H9 (cell line): ENCODE data around the gene ERAP2. TPM values are rescaled to one million over a fixed set of nuclear protein-coding genes. Genes with fewer than 3 reads are reported as not detected.

Experiments used
- DNase-seq: peaks from one replicate; pipeline ENCODE4 v3.0.0-alpha.2; 2017
- H2AFZ ChIP-seq: one replicate; pipeline ENCODE4 v1.6.1; 2013; ENCODE audit warnings: mild to moderate bottlenecking, low read length, control low read depth, moderate library complexity
- H2AK5ac ChIP-seq: 2 replicates; pipeline ENCODE4 v1.6.1; 2013; ENCODE audit warnings: low read length, control low read depth, mixed read lengths; ENCODE audit not compliant: insufficient read length
- H2BK120ac ChIP-seq: one replicate; pipeline ENCODE4 v1.6.1; 2013; ENCODE audit warnings: low read depth, mild to moderate bottlenecking, low read length, control low read depth, inconsistent platforms; ENCODE audit not compliant: poor library complexity, severe bottlenecking
- H2BK12ac ChIP-seq: 2 replicates; pipeline ENCODE4 v1.6.1; 2013; ENCODE audit warnings: low read length, control low read depth, mixed read lengths, low read depth; ENCODE audit not compliant: insufficient read length
- H2BK15ac ChIP-seq: 2 replicates; pipeline ENCODE4 v1.6.1; 2013; ENCODE audit warnings: low read depth, low read length, control low read depth
- H2BK20ac ChIP-seq: one replicate; pipeline ENCODE4 v1.6.1; 2013; ENCODE audit warnings: low read depth, mild to moderate bottlenecking, low read length, control low read depth, inconsistent platforms; ENCODE audit not compliant: poor library complexity, severe bottlenecking
- H2BK5ac ChIP-seq: 2 replicates; pipeline ENCODE4 v1.6.1; 2013; ENCODE audit warnings: low read length, control low read depth, mixed read lengths; ENCODE audit not compliant: insufficient read length
- H3K14ac ChIP-seq: 2 replicates; pipeline ENCODE4 v1.6.1; 2013; ENCODE audit warnings: low read length, control low read depth; ENCODE audit not compliant: insufficient read depth
- H3K18ac ChIP-seq: 2 replicates; pipeline ENCODE4 v1.6.1; 2013; ENCODE audit warnings: low read depth, mild to moderate bottlenecking, mixed read lengths, low read length, control low read depth; ENCODE audit not compliant: insufficient read length
- H3K23ac ChIP-seq: 2 replicates; pipeline ENCODE4 v1.6.1; 2013; ENCODE audit warnings: low read length, control low read depth, mixed read lengths, low read depth; ENCODE audit not compliant: insufficient read length
- H3K23me2 ChIP-seq: 2 replicates; pipeline ENCODE4 v1.6.1; 2013; ENCODE audit warnings: low read depth, mild to moderate bottlenecking, mixed read lengths, low read length, control low read depth; ENCODE audit not compliant: insufficient read length, poor library complexity, severe bottlenecking
- H3K27ac ChIP-seq: 2 replicates; pipeline ENCODE4 v1.5.1; 2013; ENCODE audit warnings: low read length, control low read depth, mixed read lengths, low read depth; ENCODE audit not compliant: insufficient read length
- H3K27me3 ChIP-seq: 2 replicates; pipeline ENCODE4 v1.6.1; 2013; ENCODE audit warnings: low read length, control low read depth, inconsistent platforms; ENCODE audit not compliant: insufficient read depth
- H3K4ac ChIP-seq: 2 replicates; pipeline ENCODE4 v1.6.1; 2013; ENCODE audit warnings: low read depth, mild to moderate bottlenecking, control low read depth, inconsistent platforms, low read length, moderate library complexity
- H3K4me1 ChIP-seq: 2 replicates; pipeline ENCODE4 v1.6.1; 2013; ENCODE audit warnings: low read length, control low read depth, inconsistent platforms; ENCODE audit not compliant: insufficient read depth
- H3K4me2 ChIP-seq: 2 replicates; pipeline ENCODE4 v1.6.1; 2013; ENCODE audit warnings: low read length, control low read depth, mixed read lengths; ENCODE audit not compliant: insufficient read length, insufficient read depth
- H3K56ac ChIP-seq: 2 replicates; pipeline ENCODE4 v1.6.1; 2013; ENCODE audit warnings: low read depth, mild to moderate bottlenecking, mixed read lengths, low read length, control low read depth; ENCODE audit not compliant: insufficient read length
- H3K79me1 ChIP-seq: 2 replicates; pipeline ENCODE4 v1.6.1; 2013; ENCODE audit warnings: low read depth, mild to moderate bottlenecking, moderate library complexity, low read length, control low read depth, inconsistent platforms; ENCODE audit not compliant: insufficient read depth, poor library complexity, severe bottlenecking
- H3K79me2 ChIP-seq: 2 replicates; pipeline ENCODE4 v1.6.1; 2013; ENCODE audit warnings: low read length, control low read depth, inconsistent platforms; ENCODE audit not compliant: insufficient read depth
- H3K9ac ChIP-seq: 2 replicates; pipeline ENCODE4 v1.6.1; 2013; ENCODE audit warnings: low read length, control low read depth, mixed read lengths; ENCODE audit not compliant: insufficient read length; ENCODE audit errors: extremely low read depth
- H3K9me3 ChIP-seq: one replicate; pipeline ENCODE4 v1.6.1; 2013; ENCODE audit warnings: low read depth, low read length, inconsistent platforms; ENCODE audit not compliant: control insufficient read depth
- H3T11ph ChIP-seq: one replicate; pipeline ENCODE4 v1.6.1; 2013; ENCODE audit warnings: mild to moderate bottlenecking, low read length, control low read depth, inconsistent platforms
- H4K20me1 ChIP-seq: one replicate; pipeline ENCODE4 v1.6.1; 2013; ENCODE audit not compliant: control insufficient read depth, insufficient read length, insufficient read depth
- H4K5ac ChIP-seq: 2 replicates; pipeline ENCODE4 v1.6.1; 2013; ENCODE audit warnings: low read depth, mild to moderate bottlenecking, mixed read lengths, low read length, control low read depth; ENCODE audit not compliant: insufficient read length
- H4K8ac ChIP-seq: replicated peaks from 2 replicates; pipeline ENCODE4 v1.6.1; 2013; ENCODE audit warnings: low read length, control low read depth, mixed read lengths, low read depth; ENCODE audit not compliant: insufficient read length
- H4K91ac ChIP-seq: 2 replicates; pipeline ENCODE4 v1.6.1; 2013; ENCODE audit warnings: low read depth, mild to moderate bottlenecking, moderate library complexity, mixed read lengths, low read length, control low read depth; ENCODE audit not compliant: insufficient read length
- H3K27ac Mint-ChIP-seq, 3 experiments: 2 replicates in 2 of 3; 3 replicates in 1 of 3; pipeline ENCODE4 v1.8.0; 2020 to 2021; ENCODE audit warnings: mixed read lengths in 3 of 3, mild to moderate bottlenecking in 1 of 3, moderate library complexity in 1 of 3
- H3K27me3 Mint-ChIP-seq: 2 replicates; pipeline ENCODE4 v1.8.0; 2021; ENCODE audit warnings: low read depth, mild to moderate bottlenecking, moderate library complexity, mixed read lengths
- H3K36me3 Mint-ChIP-seq, 3 experiments: 2 replicates in 2 of 3; 3 replicates in 1 of 3; pipeline ENCODE4 v1.8.0; 2020 to 2021; ENCODE audit warnings: low read depth in 3 of 3, mixed read lengths in 3 of 3; ENCODE audit not compliant: insufficient read depth in 1 of 3
- H3K4me1 Mint-ChIP-seq, 2 experiments: 2 replicates each; pipeline ENCODE4 v1.8.0; 2020; ENCODE audit warnings: mixed read lengths in 2 of 2
- H3K4me3 Mint-ChIP-seq, 2 experiments: 2 replicates in 1 of 2; 3 replicates in 1 of 2; pipeline ENCODE4 v1.8.0; 2020 to 2021; ENCODE audit warnings: mild to moderate bottlenecking in 2 of 2, mixed read lengths in 2 of 2, moderate library complexity in 1 of 2
- H3K9me3 Mint-ChIP-seq, 2 experiments: 2 replicates in 1 of 2; 3 replicates in 1 of 2; pipeline ENCODE4 v1.8.0; 2020; ENCODE audit warnings: mild to moderate bottlenecking in 2 of 2, mixed read lengths in 2 of 2, moderate library complexity in 1 of 2
- WGBS: extraction: QIAGEN DNeasy Blood & Tissue Kit; methylation state at CpG from one replicate; pipeline ENCODE4 v1.1.7; 2013; ENCODE audit warnings: missing lambda C conversion rate, low lambda C conversion rate, mixed read lengths; ENCODE audit not compliant: insufficient read length; ENCODE audit errors: extremely low coverage; 5-methylcytosine and 5-hydroxymethylcytosine counted together
- total RNA-seq: library from RNA; stranded (reverse); gene quantifications from 2 replicates; pipeline ENCODE4 v1.2.1, GENCODE V29; 2021
- TF ChIP-seq, protein P1 (sequence below): fragments of 200-600 bp; sonication (generic); conservative IDR thresholded peaks from 3 replicates; pipeline ENCODE4 v1.8.0; 2021; ENCODE audit warnings: antibody characterized with exemption, mild to moderate bottlenecking

ERAP2 gene
- total RNA-seq, 1 experiment from 2014 or later = 0.09 TPM

DNA sequence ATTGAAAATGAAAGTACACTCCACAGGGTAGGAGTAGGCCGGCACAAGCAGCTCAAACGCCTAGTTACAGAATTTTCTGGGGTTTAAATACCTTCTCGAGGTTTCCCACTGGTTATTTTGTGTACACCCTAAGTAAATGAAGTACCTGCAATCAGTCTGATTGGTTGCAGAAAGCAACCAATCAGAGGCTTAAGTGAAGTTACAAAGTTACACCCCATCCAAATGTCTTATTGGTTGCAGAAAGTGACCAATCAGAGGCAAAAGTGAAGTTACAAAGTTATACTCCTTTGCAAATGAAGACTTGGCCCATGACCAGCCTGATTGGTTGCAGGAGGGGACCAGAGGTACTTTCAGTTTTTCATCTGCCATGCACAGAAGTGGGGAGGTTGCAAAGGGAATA, 33.2 kb upstream of the ERAP2 start:
- no peak overlapping the region for H4K8ac ChIP-seq
- Mint-ChIP-seq H3K27me3 (no peaks in the 10 kb centered on the region; the same call in 1 of the 2 replicates), H3K9me3 (peaks cover under 1 to 2% of the 10 kb centered on the region in 2 experiments; a peak in 3 of 5 replicates), H3K27ac (no peak overlapping the region), H3K4me3 (no peak overlapping the region), H3K4me1 (peaks cover 0 to 7% of the 10 kb centered on the region in 2 experiments; a peak in 2 of 4 replicates), H3K36me3 (peaks cover 0 to under 1% (median 0%) of the 10 kb centered on the region in 3 experiments; a peak in 1 of 7 replicates)
- no peak overlapping the region for H2BK15ac ChIP-seq
- H3T11ph ChIP-seq = no peak overlapping the region
- no peaks in the 10 kb centered on the region for H3K4me1 ChIP-seq
- H2BK20ac ChIP-seq = no peak overlapping the region
- no peak overlapping the region for H2AK5ac ChIP-seq
- H3K14ac ChIP-seq = no peak overlapping the region
- WGBS = no CpG with 5 or more reads among the region's 3 CpGs
- H3K56ac ChIP-seq = no peak overlapping the region
- no peak overlapping the region for H2BK12ac ChIP-seq
- H3K9ac ChIP-seq = no peak overlapping the region
- no peaks in the 10 kb centered on the region for H3K9me3 ChIP-seq
- no peaks in the 10 kb centered on the region for H3K79me1 ChIP-seq
- no peak overlapping the region for H2AFZ ChIP-seq
- no peak overlapping the region for H4K5ac ChIP-seq
- H3K23me2 ChIP-seq = no peaks in the 10 kb centered on the region
- no peak overlapping the region for H2BK120ac ChIP-seq
- no peaks in the 10 kb centered on the region for H3K79me2 ChIP-seq
- H3K4me2 ChIP-seq = no peak overlapping the region
- H4K91ac ChIP-seq = no peak overlapping the region
- H3K27ac ChIP-seq = no peak overlapping the region
- no peak for DNase-seq
- H3K27me3 ChIP-seq = no peaks in the 10 kb centered on the region
- TF ChIP-seq, protein P1, sequence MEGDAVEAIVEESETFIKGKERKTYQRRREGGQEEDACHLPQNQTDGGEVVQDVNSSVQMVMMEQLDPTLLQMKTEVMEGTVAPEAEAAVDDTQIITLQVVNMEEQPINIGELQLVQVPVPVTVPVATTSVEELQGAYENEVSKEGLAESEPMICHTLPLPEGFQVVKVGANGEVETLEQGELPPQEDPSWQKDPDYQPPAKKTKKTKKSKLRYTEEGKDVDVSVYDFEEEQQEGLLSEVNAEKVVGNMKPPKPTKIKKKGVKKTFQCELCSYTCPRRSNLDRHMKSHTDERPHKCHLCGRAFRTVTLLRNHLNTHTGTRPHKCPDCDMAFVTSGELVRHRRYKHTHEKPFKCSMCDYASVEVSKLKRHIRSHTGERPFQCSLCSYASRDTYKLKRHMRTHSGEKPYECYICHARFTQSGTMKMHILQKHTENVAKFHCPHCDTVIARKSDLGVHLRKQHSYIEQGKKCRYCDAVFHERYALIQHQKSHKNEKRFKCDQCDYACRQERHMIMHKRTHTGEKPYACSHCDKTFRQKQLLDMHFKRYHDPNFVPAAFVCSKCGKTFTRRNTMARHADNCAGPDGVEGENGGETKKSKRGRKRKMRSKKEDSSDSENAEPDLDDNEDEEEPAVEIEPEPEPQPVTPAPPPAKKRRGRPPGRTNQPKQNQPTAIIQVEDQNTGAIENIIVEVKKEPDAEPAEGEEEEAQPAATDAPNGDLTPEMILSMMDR = no peak
- H3K23ac ChIP-seq = no peak overlapping the region
- H2BK5ac ChIP-seq = no peak overlapping the region
- H3K4ac ChIP-seq = no peak overlapping the region
- no peak overlapping the region for H3K18ac ChIP-seq
- H4K20me1 ChIP-seq = no peaks in the 10 kb centered on the region
